H1 (cell line): ENCODE measurements around the gene POU2AF3.

Experiments used
- CTCF ChIP-seq, 3 experiments: IDR thresholded peaks; 1 replicate in 2 of 3; 2 replicates in 1 of 3; pipeline versions ENCODE4 v1.5.1 to v1.6.1; 2011; ENCODE audit warnings: low read length in 3 of 3, mild to moderate bottlenecking in 3 of 3, inconsistent platforms in 2 of 3, low read depth in 1 of 3, moderate library complexity in 1 of 3; ENCODE audit not compliant: insufficient read depth in 1 of 3; ENCODE audit errors: control extremely low read depth in 1 of 3
- FOSL1 ChIP-seq: IDR thresholded peaks from 2 replicates; pipeline ENCODE4 v1.6.1; 2011; ENCODE audit warnings: mild to moderate bottlenecking, low read depth, low read length, moderate library complexity; ENCODE audit not compliant: insufficient read depth
- KDM5A ChIP-seq: fragments of 200-600 bp; IDR thresholded peaks from 2 replicates; pipeline ENCODE4 v1.7.1; 2012; ENCODE audit warnings: mild to moderate bottlenecking, low read length, inconsistent platforms, mixed read lengths
- TAF1 ChIP-seq: IDR thresholded peaks from 2 replicates; pipeline ENCODE4 v1.6.1; 2011; ENCODE audit warnings: mild to moderate bottlenecking, low read depth, low read length

- no peak for TF ChIP-seq FOSL1
- no peak for TF ChIP-seq CTCF (IDR thresholded peaks at IDR 0.05; ENCODE audit: control extremely low read depth in 1 of 3, insufficient read depth in 1 of 3, low read depth in 1 of 3, low read length in 3 of 3)
- no peak for TF ChIP-seq TAF1
- no peak for TF ChIP-seq KDM5A
Measured at GRCh38 chr11:111310088-111310487, 11.7 kb downstream of the POU2AF3 start.
